GM12878 (cell line): ENCODE data around the gene SOD2. TPM values are rescaled to one million over a fixed set of nuclear protein-coding genes. Genes with fewer than 3 reads are reported as not detected.

Experiments
- ATAC-seq: fragments of 200-7000 bp; cut with Tn5 transposase; 3 replicates; pipeline ENCODE4 v1.9.1; 2020; ENCODE audit warnings: mild to moderate bottlenecking, moderate library complexity
- BruUV-seq: library from RNA; stranded (reverse); fragments of 400-500 nt; replicated peaks from 2 replicates; lab custom pipeline; 2021; lab: Mats Ljungman, UMichigan
- CTCF ChIA-PET: fragments of 300-600 bp; sonication (Branson Sonifier 250); formaldehyde crosslinking; extraction: SDS; loops from one replicate; lab custom pipeline; 2021; ENCODE audit warnings: inconsistent platforms; lab: Yijun Ruan, JAX
- POLR2A ChIA-PET: fragments of 350-600 bp; formaldehyde crosslinking; extraction: SDS; loops from one replicate; lab custom pipeline; 2021; ENCODE audit warnings: inconsistent platforms; lab: Charles Lee
- RAD21 ChIA-PET: fragments of 300-600 bp; sonication (Branson Sonifier 250); formaldehyde crosslinking; loops from one replicate; lab custom pipeline; 2023; ENCODE audit warnings: antibody characterized with exemption; ENCODE audit not compliant: unreplicated experiment; lab: Charles Lee
- SMC1A ChIA-PET: fragments of 300-600 bp; sonication (Branson Sonifier 250); formaldehyde crosslinking; loops from one replicate; lab custom pipeline; 2023; ENCODE audit not compliant: unreplicated experiment, uncharacterized antibody; lab: Charles Lee
- DNase-seq: peaks from one replicate; pipeline ENCODE4 v3.0.0-alpha.2; 2011; ENCODE audit warnings: low read depth, low spot score
- FAIRE-seq: peaks from 3 replicates; lab custom pipeline; 2011; peaks lifted over from hg19 to GRCh38; lab: Jason Lieb, UNC
- H2AFZ ChIP-seq: 2 replicates; pipeline ENCODE4 v1.6.0; 2011; ENCODE audit warnings: low read depth, low read length, control low read depth; ENCODE audit not compliant: control insufficient read depth
- H3K27ac ChIP-seq: 2 replicates; pipeline ENCODE4 v1.5.1; 2011; ENCODE audit warnings: control low read depth; ENCODE audit not compliant: control insufficient read depth, insufficient read depth
- H3K27me3 ChIP-seq, 2 experiments: replicated peaks in 1 of 2; 2 replicates each; pipeline versions ENCODE4 v1.6.0 to v1.6.1; 2011; ENCODE audit warnings: low read length in 1 of 2; ENCODE audit not compliant: control insufficient read depth in 2 of 2, insufficient read depth in 2 of 2
- H3K36me3 ChIP-seq, 2 experiments: 2 replicates each; pipeline ENCODE4 v1.5.1; 2011; ENCODE audit warnings: low read length in 1 of 2; ENCODE audit not compliant: control insufficient read depth in 2 of 2, insufficient read depth in 2 of 2
- H3K4me1 ChIP-seq: 2 replicates; pipeline ENCODE4 v1.6.1; 2011; ENCODE audit warnings: mild to moderate bottlenecking, low read length, moderate library complexity, mixed read lengths; ENCODE audit not compliant: control insufficient read depth, insufficient read depth
- H3K4me2 ChIP-seq: 2 replicates; pipeline ENCODE4 v1.6.0; 2011; ENCODE audit warnings: control low read depth; ENCODE audit not compliant: control insufficient read depth, insufficient read depth
- H3K4me3 ChIP-seq: fragments of 200-600 bp; sonication (generic); 2 replicates; pipeline ENCODE4 v1.5.1; 2016
- H3K79me2 ChIP-seq: 2 replicates; pipeline ENCODE4 v1.6.0; 2011; ENCODE audit warnings: low read length; ENCODE audit not compliant: control insufficient read depth, insufficient read depth
- H3K9ac ChIP-seq: 2 replicates; pipeline ENCODE4 v1.8.0; 2011; ENCODE audit warnings: low read length, control low read depth, mixed read lengths; ENCODE audit not compliant: control insufficient read depth, insufficient read depth
- H3K9me3 ChIP-seq: replicated peaks from 3 replicates; pipeline ENCODE4 v1.5.1; 2011; ENCODE audit warnings: mild to moderate bottlenecking, low read length; ENCODE audit not compliant: control insufficient read depth, insufficient read depth
- H4K20me1 ChIP-seq: 2 replicates; pipeline ENCODE4 v1.6.0; 2011; ENCODE audit not compliant: control insufficient read depth, insufficient read depth
- BCL3 ChIP-seq: IDR thresholded peaks from 2 replicates; pipeline ENCODE4 v1.6.1; 2011; ENCODE audit warnings: borderline replicate concordance, low read depth, mild to moderate bottlenecking, moderate library complexity, low read length; ENCODE audit not compliant: insufficient read depth, poor library complexity, severe bottlenecking
- EZH2 ChIP-seq: IDR thresholded peaks from 2 replicates; pipeline ENCODE4 v1.6.1; 2012; ENCODE audit warnings: low read depth, mild to moderate bottlenecking, control low read depth, inconsistent platforms, low read length, borderline replicate concordance; ENCODE audit not compliant: control insufficient read depth
- KLF5 ChIP-seq: fragments of 450-650 bp; IDR thresholded peaks from 2 replicates; pipeline ENCODE4 v1.6.1; 2014; ENCODE audit warnings: mild to moderate bottlenecking; ENCODE audit not compliant: partially characterized antibody
- MTA2 ChIP-seq: fragments of 450-650 bp; IDR thresholded peaks from 2 replicates; pipeline ENCODE4 v1.6.1; 2016; ENCODE audit warnings: low read depth, mild to moderate bottlenecking, moderate library complexity
- NFYA ChIP-seq: IDR thresholded peaks from 2 replicates; pipeline ENCODE4 v1.6.1; 2011; ENCODE audit warnings: low read depth, mild to moderate bottlenecking, low read length, improper control_type of control experiment, borderline replicate concordance
- SIX5 ChIP-seq: IDR thresholded peaks from 2 replicates; pipeline ENCODE4 v1.6.1; 2011; ENCODE audit warnings: mild to moderate bottlenecking, low read depth, low read length, moderate library complexity; ENCODE audit not compliant: severe bottlenecking
- SMARCA5 ChIP-seq: fragments of 450-650 bp; IDR thresholded peaks from 2 replicates; pipeline ENCODE4 v1.6.1; 2017; ENCODE audit warnings: mild to moderate bottlenecking
- WRNIP1 ChIP-seq: IDR thresholded peaks from 2 replicates; pipeline ENCODE4 v1.6.1; 2011; ENCODE audit warnings: low read depth, low read length, improper control_type of control experiment, borderline replicate concordance
- WGBS: methylation state at CpG from one replicate; pipeline ENCODE4 v1.1.6; 2016; ENCODE audit warnings: low lambda C conversion rate; ENCODE audit not compliant: insufficient replicate concordance, insufficient coverage; ENCODE audit errors: missing lambda C conversion rate; 5-methylcytosine and 5-hydroxymethylcytosine counted together
- in situ Hi-C: fragments of 300-500 bp; cut with MboI; formaldehyde crosslinking; loops from 9 replicates; pipeline ENCODE4 v1.14.3; 2018; ENCODE audit warnings: mixed read lengths
- intact Hi-C: fragments of 100-400 bp; cut with micrococcal nuclease; formaldehyde crosslinking; loops from one replicate; pipeline ENCODE4 v1.14.2; 2022; ENCODE audit not compliant: unreplicated experiment
- polyA plus RNA-seq, 11 experiments: library from polyadenylated mRNA; depleted of rRNA in 4 of 11; unstranded in 6 of 11; stranded (reverse) in 5 of 11; fragments of >200 nt; fragmentation: Nextera tagmentation in 4 of 11; fragmentation: Illumina TruSeq in 1 of 11; extraction: Ambion mirVana in 4 of 11; extraction: Trizol in 1 of 11; gene quantifications; 1 replicate in 1 of 11; 2 replicates in 10 of 11; pipeline versions ENCODE4 v1.2.1 to v1.2.3, GENCODE V29; 2011 to 2016; ENCODE audit warnings: inconsistent platforms in 2 of 11, missing spikeins in 2 of 11, low read depth in 1 of 11
- total RNA-seq, 4 experiments: library from RNA; depleted of rRNA in 3 of 4; stranded (reverse); fragments of >200 nt in 3 of 4; fragmentation: Illumina TruSeq in 1 of 4; extraction: Trizol in 1 of 4; gene quantifications; 2 replicates each; pipeline versions ENCODE4 v1.2.1 to v1.2.3, GENCODE V29; 2013 to 2021
- TF ChIP-seq, protein P1 (sequence below): IDR thresholded peaks from 2 replicates; pipeline ENCODE4 v1.6.1; 2011; ENCODE audit warnings: low read depth, mild to moderate bottlenecking, low read length, moderate library complexity, borderline replicate concordance; ENCODE audit errors: extremely low read depth

Gene SOD2
- total and polyA plus RNA-seq, 10 of the 15 experiments (the other 5 are each of a cell fraction or from before 2014, with no cell fraction given) = 12.1 to 55.8 (median 39.1) TPM

DNA sequence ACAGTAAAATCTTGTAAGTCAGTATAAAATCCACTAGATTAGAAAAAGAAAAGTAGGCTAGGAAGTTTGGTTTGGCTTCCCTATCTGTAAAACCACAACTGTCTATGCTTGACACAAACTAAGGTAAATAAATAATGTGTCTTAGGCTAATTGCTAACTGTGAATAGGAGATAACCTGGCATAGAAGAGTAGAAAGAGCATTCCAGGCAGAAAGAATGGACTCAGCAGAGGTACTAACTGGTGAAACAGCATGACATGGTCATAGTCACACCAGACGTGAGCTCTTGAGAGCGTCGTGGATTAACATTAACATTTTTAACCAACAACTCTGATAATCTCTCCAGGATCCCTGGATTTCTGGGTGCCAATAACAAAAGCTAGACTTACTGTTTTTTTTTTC, 25.6 kb upstream of the SOD2 start:
- ChIA-PET POLR2A (interaction anchor here (1.5 kb wide), 1 partner anchor 24 kb away, joined by 4 read pairs; no protein-coding TSS in a partner anchor), RAD21 (interaction anchor here (0.6 to 0.8 kb wide), 2 partner anchors 116 to 134 kb away, joined by 3 to 4 read pairs; no protein-coding TSS in a partner anchor), CTCF (interaction anchor here (0.7 to 3.9 kb wide), 9 partner anchors 11 to 248 kb away, joined by 3 to 15 read pairs (median 3); no protein-coding TSS in a partner anchor)
- Histone ChIP-seq H3K4me2 (no peak overlapping the region), H3K36me3 (no peaks in the 10 kb centered on the region), H3K4me3 (no peak overlapping the region), H3K9ac (no peak overlapping the region)
- DNase-seq (no peak), FAIRE-seq (no peak), ATAC-seq (no peak)
- in situ Hi-C loops = loop anchor here (25.0 kb wide), 1 partner anchor 744 kb away; no protein-coding TSS in a partner anchor
- TF ChIP-seq EZH2 (no peak), SIX5 (no peak), SMARCA5 (no peak), NFYA (no peak), KLF5 (no peak), WRNIP1 (no peak), MTA2 (no peak), BCL3 (no peak)
- TF ChIP-seq, protein P1, sequence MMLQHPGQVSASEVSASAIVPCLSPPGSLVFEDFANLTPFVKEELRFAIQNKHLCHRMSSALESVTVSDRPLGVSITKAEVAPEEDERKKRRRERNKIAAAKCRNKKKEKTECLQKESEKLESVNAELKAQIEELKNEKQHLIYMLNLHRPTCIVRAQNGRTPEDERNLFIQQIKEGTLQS = no peak
- TF ChIP-seq, all 136 proteins: peak for 0
- Histone ChIP-seq H4K20me1 (no peaks in the 10 kb centered on the region), H3K79me2 (peaks cover 10% of the 10 kb centered on the region), H3K9me3 (no peaks in the 10 kb centered on the region; the same call in 2 of the 3 replicates), H3K27me3 (no peaks in the 10 kb centered on the region), H2AFZ (no peak overlapping the region), H3K4me1 (no peaks in the 10 kb centered on the region), H3K27ac (no peak overlapping the region)
- SMC1A ChIA-PET = interaction anchor here (0.9 to 1.8 kb wide), 2 partner anchors 28 to 43 kb away, joined by 3 to 4 read pairs; partner anchors contain the start of gene ACAT2
- 96% methylated on average over 3 of the region's 3 CpGs for WGBS
- BruUV-seq = no TSS peak
- intact Hi-C loops = no loop called here
